Measurements from ENCODE around the gene TMEM101.
"Not testable (repeated sequence)": the region's sequence is repeated elsewhere in the genome, so short reads cannot be mapped to it uniquely, and the experiment has no call there.

Gene TMEM101

DNA sequence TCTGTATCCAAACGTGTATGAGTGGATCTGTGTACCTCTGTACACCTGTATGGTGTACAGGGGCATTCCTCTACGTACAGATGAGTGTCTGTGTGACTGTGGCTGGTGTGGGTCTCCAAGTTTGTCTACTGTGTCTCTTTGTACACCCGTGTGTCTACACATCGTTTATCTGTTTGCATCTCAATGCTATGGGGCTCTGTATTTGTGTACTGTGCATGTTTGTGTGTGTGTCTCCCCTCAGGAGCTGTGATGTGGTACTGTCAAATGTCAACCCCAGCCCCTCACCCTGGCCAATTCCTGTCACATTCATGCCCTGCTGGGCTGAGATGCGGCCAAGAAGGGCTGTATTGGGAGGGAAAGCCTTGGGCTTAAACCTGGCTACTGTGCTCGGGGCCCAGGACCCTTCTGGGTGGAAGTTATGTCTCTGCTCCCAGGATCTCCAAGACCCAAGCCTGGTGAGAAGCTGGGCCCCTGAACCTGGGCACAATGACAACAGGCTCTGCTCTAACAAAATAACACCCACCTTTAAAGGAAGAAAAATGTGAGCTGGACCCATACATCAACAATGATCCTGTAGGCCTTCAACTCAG lies 13.8 kb downstream of the TMEM101 start:
- DNase-seq (ENCODE audit: low read depth) = no peak

DNA sequence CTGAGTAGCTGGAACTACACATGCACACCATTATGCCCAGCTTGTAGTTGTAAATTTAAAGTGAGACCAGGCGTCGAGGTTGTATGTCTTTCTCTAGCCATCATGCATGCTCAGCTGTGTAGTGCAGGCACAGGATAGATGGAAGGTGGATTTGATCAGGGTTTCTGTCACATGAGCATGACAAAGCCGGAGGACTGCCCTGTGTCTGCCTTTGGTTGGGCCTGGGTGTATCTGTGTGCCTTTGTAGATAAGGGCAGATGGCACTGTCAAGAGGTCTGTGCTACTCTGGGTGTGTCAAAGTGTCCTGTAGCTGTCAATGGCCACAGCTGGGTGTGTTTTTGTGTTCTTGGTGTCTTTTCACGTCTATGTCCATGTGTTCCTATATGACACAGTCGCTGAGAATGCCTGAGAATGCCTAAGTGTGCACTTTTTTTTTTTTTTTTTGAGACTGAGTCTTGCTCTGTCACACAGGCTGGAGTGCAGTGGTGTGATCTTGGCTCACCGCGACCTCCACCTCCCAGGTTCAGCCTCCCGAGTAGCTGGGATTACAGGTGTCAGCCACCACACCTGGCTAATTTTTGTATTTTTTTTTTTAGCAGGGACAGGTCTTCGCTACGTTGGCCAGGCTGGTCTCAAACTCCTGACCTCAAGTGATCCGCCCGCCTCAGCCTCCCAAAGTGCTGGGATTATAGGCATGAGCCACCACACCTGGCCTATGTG lies 14.5 kb downstream of the TMEM101 start:
- no peak for DNase-seq (ENCODE audit: low read depth)

GRCh38 chr17:43999024-43999423 lies 15.7 kb downstream of the TMEM101 start:
- DNase-seq (ENCODE audit: low read depth) = no peak

DNA sequence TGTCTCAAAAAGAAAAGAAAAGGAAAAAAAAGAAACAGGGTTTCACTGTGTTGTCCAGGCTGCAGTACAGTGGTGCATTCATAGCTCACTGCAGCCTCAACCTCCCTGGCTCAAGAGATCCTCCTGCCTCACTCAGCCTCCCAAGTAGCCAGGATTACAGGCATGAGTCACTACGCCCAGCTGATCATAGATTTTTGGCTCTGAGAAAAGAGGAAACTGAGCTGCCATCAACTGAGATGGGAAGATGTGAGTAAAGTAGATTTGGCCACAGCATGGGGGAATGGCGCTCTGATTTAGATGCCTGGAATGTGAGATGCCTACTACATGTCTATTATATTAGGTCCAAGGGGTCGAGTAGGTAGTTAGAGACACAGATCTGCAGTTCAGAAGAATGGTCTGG lies 16.2 kb downstream of the TMEM101 start:
- DNase-seq (ENCODE audit: low read depth) = no peak

GRCh38 chr17:43997180-43997579 lies 17.6 kb downstream of the TMEM101 start:
- DNase-seq (ENCODE audit: low read depth) = not testable (repeated sequence)

- no peak for DNase-seq (ENCODE audit: low read depth)
Observed at GRCh38 chr17:43995150-43995471, 19.7 kb downstream of the TMEM101 start.

DNA sequence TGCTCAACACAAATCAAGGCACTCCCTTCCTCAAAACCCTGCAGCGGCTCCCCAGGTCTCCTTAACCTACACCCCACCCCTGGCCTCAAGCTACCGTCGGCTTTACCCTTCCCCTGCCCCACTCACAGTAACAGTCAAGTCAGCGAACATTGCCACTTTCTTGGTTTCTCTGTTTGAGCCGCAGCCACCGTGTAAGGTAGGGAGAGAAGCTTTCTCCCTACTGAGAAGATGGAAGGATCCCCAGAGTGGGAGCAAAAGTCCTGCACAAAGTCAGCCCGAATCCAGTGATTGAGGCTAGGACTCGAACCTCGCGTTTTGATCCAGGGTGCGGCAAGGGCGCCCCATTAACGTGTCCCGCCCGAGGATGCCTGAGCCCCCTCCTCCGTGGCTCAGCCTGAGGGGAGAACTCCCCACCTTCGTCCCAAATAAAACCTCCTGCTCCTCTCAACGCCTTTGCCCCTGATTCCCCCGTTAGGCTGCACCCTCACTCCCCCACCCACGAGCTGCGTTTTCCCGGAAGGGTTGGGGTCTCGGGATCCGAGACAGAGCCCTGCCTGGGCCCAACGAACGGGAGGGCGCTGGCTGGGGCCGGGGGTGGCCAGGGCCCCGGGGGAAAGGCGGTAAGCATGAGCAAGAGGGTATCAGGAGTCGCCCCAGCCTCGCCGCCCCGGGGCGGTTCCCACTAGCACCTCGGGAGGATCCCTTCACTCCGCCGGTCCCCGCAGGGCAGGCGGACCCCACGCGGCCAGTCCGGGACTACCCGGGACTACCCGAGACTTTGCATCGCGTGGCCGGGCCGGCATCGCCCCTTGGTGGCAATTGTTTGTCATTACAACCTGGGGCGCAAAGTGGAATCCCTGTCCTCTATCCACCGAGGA lies 20.3 kb downstream of the TMEM101 start:
- DNase-seq (ENCODE audit: low read depth) = no peak

GRCh38 chr17:43992641-43993040 lies 22.1 kb downstream of the TMEM101 start:
- DNase-seq (ENCODE audit: low read depth) = no peak

DNA sequence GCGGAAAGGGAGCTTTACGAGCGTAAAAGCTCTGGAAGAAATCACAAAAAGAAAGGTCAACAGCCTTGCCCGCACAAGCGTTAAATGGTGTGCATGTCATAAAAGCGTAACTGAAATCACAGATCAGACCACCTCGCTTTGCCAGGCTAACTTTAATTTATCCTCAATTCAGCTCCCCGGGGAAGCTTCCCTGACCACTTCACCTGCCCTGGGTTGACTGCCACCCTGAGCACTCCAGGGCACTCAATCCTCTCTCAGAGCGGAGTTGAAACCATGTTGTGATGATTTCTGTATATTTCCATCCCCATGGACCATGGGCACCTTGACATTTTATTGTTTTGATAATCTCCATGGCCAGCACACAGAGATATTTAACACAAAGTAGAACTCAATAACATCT lies 26.5 kb downstream of the TMEM101 start:
- DNase-seq (ENCODE audit: low read depth) = no peak

- no peak for DNase-seq (ENCODE audit: low read depth)
Observed at GRCh38 chr17:43987131-43988021, 27.4 kb downstream of the TMEM101 start.

DNA sequence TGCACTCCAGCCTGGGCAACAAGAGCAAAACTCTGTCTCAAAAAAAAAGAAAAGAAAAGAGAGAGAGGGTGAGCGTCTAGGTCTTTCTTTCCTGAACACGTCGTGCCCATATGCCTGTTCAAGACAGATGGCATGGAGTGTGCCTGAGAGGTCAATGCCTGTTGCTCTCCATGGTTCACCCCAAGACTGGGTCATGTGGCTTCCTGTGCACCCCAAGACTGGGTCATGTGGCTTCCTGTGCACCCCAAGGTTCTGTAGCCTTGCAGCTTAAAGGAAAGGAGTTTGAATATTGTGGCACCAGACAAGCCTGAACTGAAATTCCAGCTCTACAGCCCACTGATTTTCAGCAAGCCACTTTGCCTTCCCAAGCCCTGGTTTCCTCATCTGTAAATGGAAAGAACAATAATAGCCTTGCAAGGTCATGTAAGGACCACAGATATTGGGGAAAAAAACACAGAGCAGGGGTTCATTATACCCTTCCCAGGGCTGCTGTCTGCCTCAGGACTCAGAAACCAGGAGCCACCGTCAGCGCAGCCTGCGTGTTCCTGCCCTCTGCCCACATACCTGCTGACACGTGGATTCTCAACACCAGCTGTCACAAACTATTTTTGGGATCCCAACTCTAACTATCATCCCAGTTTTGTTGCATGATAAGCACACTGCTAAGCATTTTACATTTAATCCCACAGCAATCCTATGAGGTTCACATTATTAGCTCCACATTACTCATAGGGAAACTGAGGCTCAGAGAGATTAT lies 28.4 kb downstream of the TMEM101 start:
- DNase-seq (ENCODE audit: low read depth) = no peak

- no peak for DNase-seq (ENCODE audit: low read depth)
Observed at GRCh38 chr17:43984521-43984920, 30.2 kb downstream of the TMEM101 start.

GRCh38 chr17:43983515-43984411 lies 31.0 kb downstream of the TMEM101 start:
- no peak for DNase-seq (ENCODE audit: low read depth)

DNA sequence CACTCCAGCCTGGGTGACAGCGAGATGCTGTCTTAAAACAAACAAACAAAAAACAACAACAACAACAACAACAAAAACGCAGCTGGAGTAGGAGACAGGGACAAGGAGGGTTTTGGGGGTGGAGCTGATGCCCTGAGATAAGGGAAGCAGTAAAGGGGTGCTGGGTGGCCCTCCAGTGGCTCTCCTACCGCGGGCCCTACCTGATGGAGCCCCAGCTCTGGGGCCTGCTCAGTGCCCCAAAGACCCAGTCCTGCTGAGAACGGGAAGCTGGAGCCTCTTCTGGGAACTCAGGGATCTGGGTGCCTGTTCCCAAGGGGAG lies 31.6 kb downstream of the TMEM101 start:
- no peak for DNase-seq (ENCODE audit: low read depth)

DNA sequence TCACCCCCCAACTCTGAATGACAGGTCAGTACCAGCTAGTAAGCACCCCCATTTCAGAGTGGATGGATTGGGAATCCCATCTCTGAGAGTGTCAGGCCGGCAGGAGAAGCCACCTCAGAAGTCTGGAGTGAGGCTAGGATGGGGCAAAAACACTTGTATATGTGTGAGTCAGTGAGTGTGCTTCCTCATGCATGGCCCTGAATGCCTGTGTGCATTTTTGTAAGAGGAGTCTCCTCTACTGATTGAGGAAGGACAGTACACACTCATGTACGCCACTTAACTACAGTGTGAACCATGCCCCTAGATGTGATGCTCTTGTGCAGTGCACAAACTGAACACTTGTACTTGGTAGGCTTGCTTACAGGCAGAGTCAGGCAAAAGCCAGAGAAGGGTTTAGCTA lies 32.6 kb downstream of the TMEM101 start:
- no peak for DNase-seq (ENCODE audit: low read depth)

DNA sequence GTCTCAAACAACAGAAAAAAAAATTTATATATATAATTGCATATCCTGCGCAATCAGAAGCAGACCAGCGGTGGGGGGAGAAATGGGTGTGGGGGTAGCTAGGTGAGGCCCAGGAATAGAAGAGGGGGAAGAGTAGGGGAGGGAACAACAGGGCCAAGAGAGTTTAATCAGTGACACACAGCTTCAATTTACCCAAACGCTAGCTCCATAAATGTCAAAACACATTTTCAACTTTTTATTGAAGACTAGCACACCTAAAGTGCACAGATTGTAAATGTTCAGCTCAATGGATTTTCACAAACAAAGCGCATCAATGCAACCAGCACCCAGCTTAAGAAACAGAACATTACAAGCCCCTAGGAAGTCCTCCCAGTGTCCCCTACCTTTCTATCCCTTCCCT lies 35.1 kb downstream of the TMEM101 start:
- no peak for DNase-seq (ENCODE audit: low read depth)

GRCh38 chr17:43979011-43979410 lies 35.8 kb downstream of the TMEM101 start:
- no peak for DNase-seq (ENCODE audit: low read depth)

DNA sequence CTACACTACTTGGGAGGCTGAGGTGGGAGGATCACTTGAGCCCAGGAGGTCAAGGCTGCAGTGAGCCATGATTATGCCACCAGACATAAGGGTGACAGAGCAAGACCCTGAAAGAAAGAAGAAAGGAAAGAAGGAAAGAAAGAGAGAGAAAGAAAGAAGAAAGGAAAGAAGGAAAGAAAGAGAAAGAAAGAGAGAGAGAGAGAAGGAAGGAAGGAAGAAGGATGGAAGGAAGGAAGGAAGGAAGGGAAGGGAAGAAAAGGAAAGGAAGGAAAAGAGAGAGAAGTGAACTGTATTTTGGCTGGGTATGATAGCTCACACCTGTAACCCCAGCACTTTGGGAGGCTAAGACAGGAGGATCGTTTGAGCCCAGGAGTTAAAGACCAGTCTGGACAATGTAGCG lies 36.7 kb downstream of the TMEM101 start:
- DNase-seq (ENCODE audit: low read depth) = no peak

DNA sequence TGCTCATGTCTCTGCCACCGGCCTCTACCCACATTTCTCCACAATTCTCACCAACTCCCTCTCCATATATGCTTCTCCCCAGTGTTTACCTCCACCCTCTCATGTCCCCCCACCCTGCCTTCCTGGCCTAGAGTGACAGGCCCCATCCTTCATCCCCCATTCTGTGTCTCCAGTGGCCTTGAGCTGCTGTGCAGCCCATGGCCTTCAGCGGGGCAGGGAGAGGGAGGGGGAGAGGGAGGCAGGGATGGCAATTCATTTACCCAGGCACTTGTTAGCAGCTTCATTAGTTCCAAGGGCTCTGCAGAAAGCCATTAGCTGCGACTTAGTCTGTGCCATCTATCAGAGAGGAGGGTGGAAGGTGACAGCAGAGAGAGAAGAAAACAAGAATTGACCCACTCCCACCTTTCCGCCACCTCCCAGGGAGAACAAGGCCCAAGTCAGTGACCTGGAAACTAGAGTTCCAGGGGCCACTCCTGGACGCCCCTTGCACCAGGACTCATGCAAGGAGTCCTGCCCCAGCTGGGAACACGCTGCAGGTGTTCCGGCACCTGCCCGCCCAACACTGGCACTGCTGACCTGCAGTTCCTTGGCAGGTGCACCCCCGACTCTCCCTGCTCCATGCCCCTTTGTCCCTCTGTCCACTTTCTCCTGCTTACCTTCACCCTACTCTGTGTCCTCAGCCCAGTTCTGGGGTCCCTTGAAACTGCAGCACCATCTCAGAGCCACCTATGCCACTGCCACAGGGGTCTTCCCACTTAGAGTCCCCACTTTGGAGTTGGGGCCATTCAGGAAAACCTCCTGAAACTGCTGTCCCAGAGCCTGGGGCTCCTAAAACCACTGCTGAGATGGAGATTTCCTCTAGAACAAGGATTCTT lies 37.6 kb downstream of the TMEM101 start:
- no peak for DNase-seq (ENCODE audit: low read depth)

- no peak for DNase-seq (ENCODE audit: low read depth)
Observed at GRCh38 chr17:43975898-43976297, 38.9 kb downstream of the TMEM101 start.

Measured in GM04503 (cell line).